HS-5 (cell line): Measurements from ENCODE around the gene MAPRE2.

Experiments used
- DNase-seq: peaks from one replicate; pipeline ENCODE4 v3.0.0-alpha.2; 2012; ENCODE audit warnings: low read depth

MAPRE2 gene

GRCh38 chr18:35182151-35182550, 140.9 kb downstream of the MAPRE2 start:
- no peak for DNase-seq

DNA sequence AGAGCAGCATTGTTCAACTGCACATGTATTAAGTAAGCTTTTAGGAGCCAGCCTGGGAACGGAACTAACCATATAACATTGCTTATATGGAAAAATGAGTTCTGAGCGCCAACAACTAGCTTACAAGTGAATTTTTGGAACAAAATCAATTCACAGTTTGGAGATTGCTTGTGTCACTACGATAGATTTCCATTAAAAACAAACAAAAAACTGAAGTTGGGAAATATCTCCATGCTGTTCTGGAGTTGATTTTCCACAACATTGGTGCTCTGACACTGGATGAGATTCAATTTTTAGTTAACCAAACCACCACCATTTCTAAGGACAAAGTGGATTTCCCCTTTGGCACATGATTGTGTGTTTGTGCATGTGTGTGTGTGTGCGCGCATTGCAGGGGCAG, 142.7 kb downstream of the MAPRE2 start:
- no peak for DNase-seq

GRCh38 chr18:35185771-35186170, 144.6 kb downstream of the MAPRE2 start:
- DNase-seq: no peak

- no peak for DNase-seq
These were observed 145.2 kb downstream of the MAPRE2 start for GRCh38 chr18:35186291-35187034.

DNA sequence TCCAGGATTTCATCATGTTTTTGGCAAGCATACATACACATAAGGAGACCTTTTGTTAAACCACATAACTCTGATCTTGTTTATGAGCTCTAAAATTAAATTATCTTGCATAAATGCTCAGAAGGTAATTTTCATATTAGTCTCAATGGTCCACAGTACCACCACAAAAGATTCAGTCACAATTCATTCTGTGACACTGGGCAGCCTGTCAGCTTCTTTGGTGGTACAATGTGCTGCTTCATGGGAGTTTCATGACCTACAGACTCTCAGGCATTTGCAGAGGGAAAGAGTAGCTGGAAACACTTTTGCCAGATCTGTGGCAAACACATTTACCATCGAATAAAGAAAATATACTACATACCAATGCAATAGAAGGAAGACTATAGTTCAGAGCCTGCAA, 148.3 kb downstream of the MAPRE2 start:
- no peak for DNase-seq

GRCh38 chr18:35190948-35191697, 149.9 kb downstream of the MAPRE2 start:
- no peak for DNase-seq

DNA sequence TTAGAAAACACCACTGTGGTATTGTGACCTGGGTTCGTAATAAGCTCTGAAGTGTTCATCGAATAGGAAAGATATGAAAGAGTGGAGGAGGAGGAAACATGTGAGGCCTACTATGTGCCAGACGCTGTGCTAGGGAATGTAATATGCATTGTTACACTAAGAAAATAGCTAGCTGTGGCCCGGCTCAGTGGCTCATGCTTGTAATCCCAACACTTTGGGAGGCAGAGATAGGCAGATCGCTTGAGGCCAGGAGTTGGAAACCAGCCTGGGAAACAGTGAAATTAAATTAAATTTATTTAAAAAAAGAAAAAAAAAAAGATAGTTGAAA, 150.4 kb downstream of the MAPRE2 start:
- no peak for DNase-seq

GRCh38 chr18:35192415-35192814, 151.2 kb downstream of the MAPRE2 start:
- no peak for DNase-seq
